PC-3 (cell line): ENCODE data around the gene KRTAP10-11.

Source experiments
- CTCF ChIP-seq: fragments of 300-600 bp; sonication (generic); conservative IDR thresholded peaks from 2 replicates; pipeline ENCODE4 v1.5.1; 2017; ENCODE audit warnings: antibody characterized with exemption, low read depth, mild to moderate bottlenecking, low read length
- EZH2 ChIP-seq: fragments of 300-600 bp; sonication (generic); IDR thresholded peaks from one replicate; pipeline ENCODE4 v1.6.1; 2017; ENCODE audit warnings: antibody characterized with exemption, mild to moderate bottlenecking, low read length; ENCODE audit not compliant: unreplicated experiment
- EZH2phosphoT487 ChIP-seq: fragments of 300-600 bp; sonication (generic); IDR thresholded peaks from 2 replicates; pipeline ENCODE4 v1.6.1; 2018; ENCODE audit warnings: mild to moderate bottlenecking, antibody characterized with exemption, low read length, borderline replicate concordance

- TF ChIP-seq CTCF (no peak), EZH2 (no peak), EZH2phosphoT487 (no peak)
These were observed 29.1 kb upstream of the KRTAP10-11 start for GRCh38 chr21:44617071-44617501.
